IMR-90 (cell line): ENCODE results near the gene SIT1. TPM values are rescaled to one million over a fixed set of nuclear protein-coding genes. Genes with fewer than 3 reads are reported as not detected.

Experiments
- ATAC-seq: fragments of 200-7000 bp; cut with Tn5 transposase; 2 replicates; pipeline ENCODE4 v1.9.1; 2020; ENCODE audit warnings: low read depth, mild to moderate bottlenecking, moderate library complexity
- BruUV-seq: library from RNA; stranded (reverse); fragments of 400-500 nt; replicated peaks from 2 replicates; lab custom pipeline; 2021; lab: Mats Ljungman, UMichigan
- CTCF ChIA-PET: fragments of 300-600 bp; formaldehyde crosslinking; extraction: SDS; loops from one replicate; lab custom pipeline; 2021; ENCODE audit warnings: antibody characterized with exemption; lab: Yijun Ruan, JAX
- POLR2A ChIA-PET: fragments of 300-600 bp; sonication (Branson Sonifier 250); formaldehyde crosslinking; loops from one replicate; lab custom pipeline; 2022; ENCODE audit warnings: antibody characterized with exemption; ENCODE audit not compliant: unreplicated experiment; lab: Charles Lee
- DNase-seq: peaks from one replicate; pipeline ENCODE4 v3.0.0; 2013
- H2AFZ ChIP-seq: replicated peaks from 2 replicates; pipeline ENCODE3; 2013; ENCODE audit warnings: low read length, mild to moderate bottlenecking; ENCODE audit not compliant: poor library complexity
- H2AK5ac ChIP-seq: 2 replicates; pipeline ENCODE4 v1.6.1; 2013; ENCODE audit warnings: low read depth, low read length, inconsistent platforms
- H2AK9ac ChIP-seq: replicated peaks from 2 replicates; pipeline ENCODE3; 2013; ENCODE audit warnings: mild to moderate bottlenecking, low read depth, low read length, moderate library complexity; ENCODE audit not compliant: poor library complexity
- H2BK120ac ChIP-seq: 2 replicates; pipeline ENCODE4 v1.6.1; 2013; ENCODE audit warnings: low read depth, low read length, inconsistent platforms
- H2BK15ac ChIP-seq: 3 replicates; pipeline ENCODE4 v1.6.1; 2013; ENCODE audit warnings: low read depth, low read length, inconsistent platforms
- H2BK20ac ChIP-seq: 2 replicates; pipeline ENCODE4 v1.6.1; 2013; ENCODE audit warnings: low read depth, mild to moderate bottlenecking, inconsistent platforms, low read length, moderate library complexity
- H2BK5ac ChIP-seq: 2 replicates; pipeline ENCODE4 v1.6.1; 2013; ENCODE audit warnings: mild to moderate bottlenecking, low read depth, low read length, inconsistent platforms; ENCODE audit not compliant: poor library complexity, severe bottlenecking
- H3K14ac ChIP-seq: replicated peaks from 2 replicates; pipeline ENCODE4 v1.6.1; 2013; ENCODE audit warnings: low read depth, low read length, inconsistent platforms
- H3K18ac ChIP-seq: 2 replicates; pipeline ENCODE4 v1.6.1; 2013; ENCODE audit warnings: low read depth, low read length, control low read depth
- H3K23ac ChIP-seq: 2 replicates; pipeline ENCODE4 v1.6.1; 2013; ENCODE audit warnings: low read depth, low read length, inconsistent platforms
- H3K27ac ChIP-seq: 2 replicates; pipeline ENCODE4 v1.5.1; 2013; ENCODE audit warnings: mild to moderate bottlenecking, control low read depth, low read length; ENCODE audit not compliant: insufficient read depth
- H3K27me3 ChIP-seq: 2 replicates; pipeline ENCODE4 v1.6.1; 2013; ENCODE audit warnings: low read length; ENCODE audit not compliant: control insufficient read depth, insufficient read depth
- H3K36me3 ChIP-seq: 2 replicates; pipeline ENCODE4 v1.6.1; 2013; ENCODE audit warnings: low read length, mixed read lengths; ENCODE audit not compliant: control insufficient read depth, insufficient read depth
- H3K4ac ChIP-seq: 2 replicates; pipeline ENCODE4 v1.6.1; 2013; ENCODE audit warnings: low read depth, low read length, inconsistent platforms
- H3K4me1 ChIP-seq: 2 replicates; pipeline ENCODE4 v1.6.1; 2013; ENCODE audit warnings: low read length, mixed read lengths; ENCODE audit not compliant: control insufficient read depth, insufficient read depth
- H3K4me2 ChIP-seq: 2 replicates; pipeline ENCODE4 v1.6.1; 2013; ENCODE audit warnings: low read depth, mild to moderate bottlenecking, control low read depth, low read length, moderate library complexity
- H3K4me3 ChIP-seq: 2 replicates; pipeline ENCODE4 v1.5.1; 2013; ENCODE audit warnings: low read depth, mild to moderate bottlenecking, control low read depth, low read length, moderate library complexity; ENCODE audit not compliant: insufficient read depth
- H3K56ac ChIP-seq: 2 replicates; pipeline ENCODE4 v1.6.1; 2013; ENCODE audit warnings: low read length, inconsistent platforms; ENCODE audit not compliant: insufficient read depth; ENCODE audit errors: extremely low read depth
- H3K79me1 ChIP-seq, 2 experiments: 2 replicates each; pipeline ENCODE4 v1.6.1; 2013; ENCODE audit warnings: low read length in 2 of 2, inconsistent platforms in 1 of 2, low read depth in 1 of 2
- H3K9ac ChIP-seq: 2 replicates; pipeline ENCODE4 v1.6.1; 2013; ENCODE audit warnings: low read depth, low read length, control low read depth
- H3K9me1 ChIP-seq: 2 replicates; pipeline ENCODE4 v1.6.1; 2013; ENCODE audit warnings: low read length, inconsistent platforms; ENCODE audit not compliant: insufficient read depth
- H3K9me3 ChIP-seq: 2 replicates; pipeline ENCODE4 v1.6.1; 2013; ENCODE audit warnings: low read length; ENCODE audit not compliant: control insufficient read depth, insufficient read depth
- H4K20me1 ChIP-seq: 2 replicates; pipeline ENCODE4 v1.6.1; 2013; ENCODE audit warnings: low read length, inconsistent platforms; ENCODE audit not compliant: insufficient read depth
- H4K5ac ChIP-seq: 2 replicates; pipeline ENCODE4 v1.6.1; 2013; ENCODE audit warnings: mild to moderate bottlenecking, low read depth, low read length, control low read depth
- H4K8ac ChIP-seq, 2 experiments: 2 replicates each; pipeline ENCODE4 v1.6.1; 2013; ENCODE audit warnings: low read depth in 2 of 2, low read length in 2 of 2, control low read depth in 1 of 2, inconsistent platforms in 1 of 2
- H4K91ac ChIP-seq: 2 replicates; pipeline ENCODE4 v1.6.1; 2013; ENCODE audit warnings: low read depth, low read length, inconsistent platforms; ENCODE audit not compliant: insufficient read depth
- CEBPB ChIP-seq: IDR thresholded peaks from 2 replicates; pipeline ENCODE4 v1.6.1; 2012; ENCODE audit warnings: low read depth, low read length, improper control_type of control experiment
- CHD1 ChIP-seq: IDR thresholded peaks from 2 replicates; pipeline ENCODE4 v1.6.1; 2012; ENCODE audit warnings: low read depth, low read length, improper control_type of control experiment
- FOS ChIP-seq: fragments of 150-350 bp; IDR thresholded peaks from 2 replicates; pipeline ENCODE4 v1.6.1; 2016; ENCODE audit warnings: low read depth, low read length
- MXI1 ChIP-seq: IDR thresholded peaks from 2 replicates; pipeline ENCODE4 v1.6.1; 2012; ENCODE audit warnings: low read depth, mild to moderate bottlenecking, low read length, moderate library complexity, borderline replicate concordance
- NFE2L2 ChIP-seq: fragments of 150-350 bp; IDR thresholded peaks from 2 replicates; pipeline ENCODE4 v1.6.1; 2016; ENCODE audit warnings: low read depth, mild to moderate bottlenecking, low read length
- POLR2A ChIP-seq: IDR thresholded peaks from 2 replicates; pipeline ENCODE4 v1.6.1; 2012; ENCODE audit warnings: mild to moderate bottlenecking, low read depth, low read length
- RCOR1 ChIP-seq: IDR thresholded peaks from 2 replicates; pipeline ENCODE4 v1.6.1; 2012; ENCODE audit warnings: mild to moderate bottlenecking, low read length, improper control_type of control experiment; ENCODE audit not compliant: insufficient replicate concordance
- RFX5 ChIP-seq: IDR thresholded peaks from 2 replicates; pipeline ENCODE4 v1.8.0; 2012; ENCODE audit warnings: low read depth, mild to moderate bottlenecking, low read length, moderate library complexity
- SMC3 ChIP-seq: fragments of 150-350 bp; IDR thresholded peaks from 2 replicates; pipeline ENCODE4 v1.6.1; 2016; ENCODE audit warnings: low read depth, mild to moderate bottlenecking, antibody characterized with exemption, low read length, moderate library complexity
- WGBS, 2 experiments: methylation state at CpG; one replicate each; pipeline versions ENCODE4 v1.1.5 to v1.1.7; 2013; ENCODE audit warnings: missing lambda C conversion rate in 2 of 2; ENCODE audit not compliant: insufficient read length in 1 of 2; ENCODE audit errors: extremely low coverage in 2 of 2; 5-methylcytosine and 5-hydroxymethylcytosine counted together
- dilution Hi-C: fragments of 300-500 bp; cut with HindIII; formaldehyde crosslinking; loops from one replicate; pipeline ENCODE4 v1.14.3; 2018; ENCODE audit warnings: low sequenced_read_pairs; ENCODE audit not compliant: unreplicated experiment
- in situ Hi-C: fragments of 300-500 bp; cut with MboI; formaldehyde crosslinking; loops from 3 replicates; pipeline ENCODE4 v1.14.3; 2019; ENCODE audit warnings: low sequenced_read_pairs, inconsistent platforms, mixed read lengths
- intact Hi-C: fragments of 100-400 bp; cut with micrococcal nuclease; formaldehyde crosslinking; loops from 2 replicates; pipeline ENCODE4 v1.10.0; 2022
- polyA plus RNA-seq, 3 experiments: library from polyadenylated mRNA; depleted of rRNA; stranded (reverse); fragments of >200 nt; gene quantifications; 2 replicates each; pipeline ENCODE4 v1.2.3, GENCODE V29; 2012; ENCODE audit warnings: low replicate concordance in 1 of 3
- total RNA-seq: library from RNA; depleted of rRNA; stranded (reverse); fragments of >200 nt; gene quantifications from 2 replicates; pipeline ENCODE4 v1.2.3, GENCODE V29; 2012
- TF ChIP-seq, protein P1 (sequence below): fragments of 150-350 bp; IDR thresholded peaks from 2 replicates; pipeline ENCODE4 v1.6.1; 2016; ENCODE audit warnings: low read depth, mild to moderate bottlenecking, low read length, moderate library complexity, borderline replicate concordance
- TF ChIP-seq, protein P2 (sequence below): fragments of 150-350 bp; IDR thresholded peaks from 2 replicates; pipeline ENCODE4 v1.6.1; 2017; ENCODE audit warnings: mild to moderate bottlenecking, antibody characterized with exemption, low read length, low read depth

Gene SIT1
- total and polyA plus RNA-seq, 2 of the 4 experiments (the other 2 are of a cell fraction), result not detected

DNA sequence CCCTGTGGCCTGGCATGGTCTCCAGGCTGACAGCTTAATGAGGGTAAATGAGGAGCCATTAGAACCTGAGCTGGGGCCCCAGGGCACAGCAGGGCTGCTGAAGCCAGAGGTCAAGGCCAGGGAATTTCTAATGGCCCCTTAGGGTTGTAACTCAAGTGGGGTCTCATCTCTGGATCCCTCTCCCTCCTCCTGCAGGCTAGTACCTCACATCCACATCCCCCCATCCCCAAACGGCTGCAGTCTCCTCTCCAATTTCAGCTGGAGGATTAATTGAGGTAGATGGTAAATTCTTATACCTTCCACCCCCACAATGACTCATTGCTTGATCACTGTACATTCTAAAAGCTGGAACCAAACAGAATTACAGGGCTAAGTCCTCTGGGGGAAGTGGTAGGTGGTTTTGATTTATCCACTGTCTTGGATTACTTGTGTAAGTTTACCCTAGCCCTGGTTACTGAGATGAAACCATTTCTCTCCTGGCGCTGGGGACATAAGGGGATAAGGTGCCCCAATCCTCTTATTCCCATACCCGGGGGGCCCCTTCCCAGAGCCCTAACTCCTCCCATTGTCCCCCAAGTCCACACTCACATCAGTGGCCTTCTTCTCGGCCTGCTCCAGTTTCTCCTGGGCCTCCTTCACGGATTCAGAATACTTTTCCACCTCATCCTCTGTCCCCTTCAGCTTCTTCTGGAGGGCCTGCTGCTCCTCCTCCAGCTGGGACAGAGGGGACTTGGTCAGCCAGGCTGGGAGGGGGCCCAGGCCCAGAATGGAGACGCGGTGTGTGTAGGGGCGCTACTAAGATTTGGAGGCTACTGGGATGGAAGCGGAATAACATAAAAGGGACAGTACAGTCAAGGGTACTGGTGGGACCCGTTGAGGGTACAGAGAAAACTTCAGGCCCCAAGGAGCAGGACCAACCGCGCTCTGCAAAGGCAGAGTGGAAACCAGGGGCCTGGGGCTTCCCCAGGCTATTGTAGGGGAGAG, 38.1 kb upstream of the SIT1 start:
- Histone ChIP-seq H3K79me1 (peaks cover 7 to 69% of the 10 kb centered on the region in 2 experiments; a peak in 3 of 4 replicates), H3K9me3 (no peaks in the 10 kb centered on the region), H3K27me3 (no peaks in the 10 kb centered on the region), H2BK20ac (peak overlapping the region; percentile 23; the same call in 1 of the 2 replicates), H3K36me3 (peaks cover 42% of the 10 kb centered on the region), H2AK5ac (peak overlapping the region; percentile 65), H2BK5ac (peak overlapping the region; percentile 98), H3K18ac (peak overlapping the region; percentile 74), H3K9me1 (peaks cover 23% of the 10 kb centered on the region), H3K4me3 (peak overlapping the region; percentile 83), H3K4me2 (peak overlapping the region; percentile 97), H4K20me1 (peaks cover 59% of the 10 kb centered on the region), H2AFZ (peak overlapping the region; percentile 84), H4K8ac (peak overlapping the region; percentile 57 to 89), H3K23ac (peak overlapping the region; percentile 96), H3K4me1 (peaks cover 34% of the 10 kb centered on the region), H2BK120ac (peak overlapping the region; percentile 75; the same call in 1 of the 2 replicates), H3K4ac (peak overlapping the region; percentile 96), H4K5ac (peak overlapping the region; percentile 55), H3K14ac (peak overlapping the region; percentile 100), H3K9ac (peak overlapping the region; percentile 98), H4K91ac (peak overlapping the region; percentile 92), H3K56ac (peak overlapping the region; percentile 91), H2AK9ac (peak overlapping the region; percentile 98), H3K27ac (peak overlapping the region; percentile 90), H2BK15ac (peak overlapping the region; percentile 41; the same call in 1 of the 3 replicates)
- BruUV-seq, result no TSS peak
- ChIA-PET CTCF (interaction anchor here (0.6 to 1.2 kb wide), 2 partner anchors 8 to 77 kb away, joined by 3 to 7 read pairs; no protein-coding TSS in a partner anchor), POLR2A (interaction anchor here (0.6 to 2.6 kb wide), 12 partner anchors 8 to 322 kb away, joined by 3 to 25 read pairs (median 6); partner anchors contain the start of genes CCDC107, RMRP and TLN1)
- TF ChIP-seq SMC3 (no peak), FOS (peak; percentile 78), MXI1 (no peak), CEBPB (no peak), NFE2L2 (no peak), POLR2A (peak; percentile 77; the same call in 1 of the 2 replicates), RCOR1 (peak; percentile 34), RFX5 (no peak), CHD1 (0 out of 2 replicates have a peak, but pooled peaks have one; percentile 15)
- TF ChIP-seq, protein P1, sequence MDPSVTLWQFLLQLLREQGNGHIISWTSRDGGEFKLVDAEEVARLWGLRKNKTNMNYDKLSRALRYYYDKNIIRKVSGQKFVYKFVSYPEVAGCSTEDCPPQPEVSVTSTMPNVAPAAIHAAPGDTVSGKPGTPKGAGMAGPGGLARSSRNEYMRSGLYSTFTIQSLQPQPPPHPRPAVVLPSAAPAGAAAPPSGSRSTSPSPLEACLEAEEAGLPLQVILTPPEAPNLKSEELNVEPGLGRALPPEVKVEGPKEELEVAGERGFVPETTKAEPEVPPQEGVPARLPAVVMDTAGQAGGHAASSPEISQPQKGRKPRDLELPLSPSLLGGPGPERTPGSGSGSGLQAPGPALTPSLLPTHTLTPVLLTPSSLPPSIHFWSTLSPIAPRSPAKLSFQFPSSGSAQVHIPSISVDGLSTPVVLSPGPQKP, result no peak
- TF ChIP-seq, protein P2, sequence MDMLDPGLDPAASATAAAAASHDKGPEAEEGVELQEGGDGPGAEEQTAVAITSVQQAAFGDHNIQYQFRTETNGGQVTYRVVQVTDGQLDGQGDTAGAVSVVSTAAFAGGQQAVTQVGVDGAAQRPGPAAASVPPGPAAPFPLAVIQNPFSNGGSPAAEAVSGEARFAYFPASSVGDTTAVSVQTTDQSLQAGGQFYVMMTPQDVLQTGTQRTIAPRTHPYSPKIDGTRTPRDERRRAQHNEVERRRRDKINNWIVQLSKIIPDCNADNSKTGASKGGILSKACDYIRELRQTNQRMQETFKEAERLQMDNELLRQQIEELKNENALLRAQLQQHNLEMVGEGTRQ, result no peak
- no peak for ATAC-seq
- dilution Hi-C loops (no loop called here), in situ Hi-C loops (no loop called here), intact Hi-C loops (loop anchor here (10.0 kb wide), 1 partner anchor 84 kb away; the partner anchor contains the start of gene TESK1)
- peak; percentile 92 for DNase-seq
- WGBS, 2 experiments, result 0% methylated on average over 4 of the region's 12 CpGs; no CpG with 5 or more reads in 1 of the 2 experiments
